WTC11 (cell line): ENCODE results near the gene DCD. TPM values are rescaled to one million over a fixed set of nuclear protein-coding genes. Genes with fewer than 3 reads are reported as not detected.

Experiments used
- ATAC-seq: fragments of 200-7000 bp; cut with Tn5 transposase; 2 replicates; pipeline ENCODE4 v1.10.0; 2021; ENCODE audit warnings: mild to moderate bottlenecking, moderate library complexity
- CTCF ChIA-PET: fragments of 300-600 bp; sonication (Branson Sonifier 250); formaldehyde crosslinking; loops from one replicate; lab custom pipeline; 2021; ENCODE audit warnings: antibody characterized with exemption; lab: Charles Lee
- POLR2A ChIA-PET: fragments of 350-600 bp; sonication (Branson Sonifier 250); formaldehyde crosslinking; loops from one replicate; lab custom pipeline; 2021; ENCODE audit warnings: antibody characterized with exemption; lab: Charles Lee
- DNase-seq: peaks from one replicate; pipeline ENCODE4 v3.0.0; 2021; ENCODE audit warnings: low spot score
- H3K27ac Mint-ChIP-seq: 2 replicates; pipeline ENCODE4 v1.8.0; 2021; ENCODE audit warnings: mixed read lengths
- H3K27me3 Mint-ChIP-seq: 2 replicates; pipeline ENCODE4 v1.8.0; 2021; ENCODE audit warnings: low read depth, mild to moderate bottlenecking, moderate library complexity, mixed read lengths
- H3K36me3 Mint-ChIP-seq: 2 replicates; pipeline ENCODE4 v1.8.0; 2021; ENCODE audit warnings: mixed read lengths
- H3K4me1 Mint-ChIP-seq: 2 replicates; pipeline ENCODE4 v1.8.0; 2022; ENCODE audit warnings: mixed read lengths
- H3K4me3 Mint-ChIP-seq: 2 replicates; pipeline ENCODE4 v1.8.0; 2021; ENCODE audit warnings: mild to moderate bottlenecking, moderate library complexity, mixed read lengths
- H3K9me3 Mint-ChIP-seq: 2 replicates; pipeline ENCODE4 v1.8.0; 2021; ENCODE audit warnings: mixed read lengths
- ATF3 ChIP-seq: sonication (generic); formaldehyde crosslinking; conservative IDR thresholded peaks from 2 replicates; pipeline ENCODE4 v1.8.1; 2022; ENCODE audit warnings: mild to moderate bottlenecking, missing genetic modification reagents
- CREB1 ChIP-seq: sonication (generic); formaldehyde crosslinking; IDR thresholded peaks from 2 replicates; pipeline ENCODE4 v1.8.0; 2023; ENCODE audit warnings: mild to moderate bottlenecking, missing genetic modification reagents
- CREM ChIP-seq: sonication (generic); formaldehyde crosslinking; IDR thresholded peaks from 2 replicates; pipeline ENCODE4 v1.8.1; 2022; ENCODE audit warnings: mild to moderate bottlenecking, missing genetic modification reagents, moderate library complexity
- EMX1 ChIP-seq: fragments of 250-450 bp; sonication (Bioruptor Pico); IDR thresholded peaks from 2 replicates; pipeline ENCODE4 v1.8.0; 2021; ENCODE audit warnings: mild to moderate bottlenecking
- ESRRA ChIP-seq: sonication (generic); formaldehyde crosslinking; IDR thresholded peaks from 2 replicates; pipeline ENCODE4 v1.8.1; 2022; ENCODE audit warnings: mild to moderate bottlenecking, missing genetic modification reagents, borderline replicate concordance
- JAZF1 ChIP-seq: fragments of 250-450 bp; sonication (Bioruptor Pico); IDR thresholded peaks from 2 replicates; pipeline ENCODE4 v1.9.0; 2021; ENCODE audit warnings: moderate library complexity, mild to moderate bottlenecking, inconsistent platforms
- MXD4 ChIP-seq: fragments of 250-450 bp; sonication (Bioruptor Pico); IDR thresholded peaks from 2 replicates; pipeline ENCODE4 v1.8.0; 2021; ENCODE audit warnings: mild to moderate bottlenecking, moderate library complexity, borderline replicate concordance
- NR1H2 ChIP-seq: sonication (generic); formaldehyde crosslinking; IDR thresholded peaks from 2 replicates; pipeline ENCODE4 v1.9.0; 2021; ENCODE audit warnings: mild to moderate bottlenecking, moderate library complexity, missing genetic modification reagents
- OVOL2 ChIP-seq: fragments of 250-450 bp; sonication (Bioruptor Pico); IDR thresholded peaks from 2 replicates; pipeline ENCODE4 v1.9.0; 2021; ENCODE audit warnings: mild to moderate bottlenecking, borderline replicate concordance
- SMAD3 ChIP-seq: sonication (generic); formaldehyde crosslinking; IDR thresholded peaks from 2 replicates; pipeline ENCODE4 v1.8.0; 2022; ENCODE audit warnings: missing genetic modification reagents, mild to moderate bottlenecking, borderline replicate concordance
- SOX15 ChIP-seq: fragments of 250-450 bp; sonication (Bioruptor Pico); IDR thresholded peaks from 2 replicates; pipeline ENCODE4 v1.9.0; 2021; ENCODE audit warnings: mild to moderate bottlenecking
- TEAD1 ChIP-seq: sonication (generic); formaldehyde crosslinking; IDR thresholded peaks from 2 replicates; pipeline ENCODE4 v1.8.0; 2022; ENCODE audit warnings: mild to moderate bottlenecking, missing genetic modification reagents
- TEAD4 ChIP-seq: sonication (generic); formaldehyde crosslinking; IDR thresholded peaks from 2 replicates; pipeline ENCODE4 v1.8.0; 2022; ENCODE audit warnings: mild to moderate bottlenecking, missing genetic modification reagents
- USF1 ChIP-seq: sonication (generic); formaldehyde crosslinking; IDR thresholded peaks from 2 replicates; pipeline ENCODE4 v1.8.0; 2022; ENCODE audit warnings: mild to moderate bottlenecking, missing genetic modification reagents
- USF2 ChIP-seq: sonication (generic); formaldehyde crosslinking; IDR thresholded peaks from 2 replicates; pipeline ENCODE4 v1.8.1; 2023; ENCODE audit warnings: mild to moderate bottlenecking, missing genetic modification reagents, moderate library complexity
- ZMAT4 ChIP-seq: fragments of 250-450 bp; sonication (Bioruptor Pico); IDR thresholded peaks from 2 replicates; pipeline ENCODE4 v1.9.0; 2021; ENCODE audit warnings: mild to moderate bottlenecking
- ZNF281 ChIP-seq: sonication (generic); formaldehyde crosslinking; IDR thresholded peaks from 2 replicates; pipeline ENCODE4 v1.8.0; 2023; ENCODE audit warnings: mild to moderate bottlenecking, missing genetic modification reagents
- ZNF317 ChIP-seq: sonication (generic); formaldehyde crosslinking; IDR thresholded peaks from 2 replicates; pipeline ENCODE4 v1.8.1; 2023; ENCODE audit warnings: low read depth, mild to moderate bottlenecking, moderate library complexity, missing genetic modification reagents, borderline replicate concordance
- ZNF532 ChIP-seq: fragments of 250-450 bp; sonication (Bioruptor Pico); IDR thresholded peaks from 2 replicates; pipeline ENCODE4 v1.9.0; 2021; ENCODE audit warnings: mild to moderate bottlenecking, borderline replicate concordance
- total RNA-seq: library from RNA; stranded (reverse); gene quantifications from 3 replicates; pipeline ENCODE4 v1.2.3, GENCODE V29; 2021

DCD gene
- total RNA-seq, 1 experiment from 2014 or later = not detected

GRCh38 chr12:54661048-54661447, 12.9 kb upstream of the DCD start:
- ChIA-PET CTCF (interaction anchor here (0.5 to 3.5 kb wide), 2 partner anchors 19 to 279 kb away, joined by 3 to 33 read pairs; no protein-coding TSS in a partner anchor), POLR2A (no interaction called here)
- Mint-ChIP-seq H3K9me3 (no peaks in the 10 kb centered on the region), H3K27ac (no peak overlapping the region), H3K4me3 (no peak overlapping the region), H3K36me3 (no peaks in the 10 kb centered on the region), H3K27me3 (peaks cover 15% of the 10 kb centered on the region), H3K4me1 (peaks cover 5% of the 10 kb centered on the region)
- ATAC-seq (no peak), DNase-seq (no peak)
- TF ChIP-seq TEAD1 (CRISPR knock-in tag) (no peak), ESRRA (no peak), ZNF317 (no peak), ZNF281 (CRISPR knock-in tag) (no peak), OVOL2 (CRISPR knock-in tag) (no peak), SMAD3 (CRISPR knock-in tag) (no peak), ZNF532 (no peak), NR1H2 (CRISPR knock-in tag) (no peak), ZMAT4 (CRISPR knock-in tag) (no peak), ATF3 (no peak), CREB1 (CRISPR knock-in tag) (no peak), USF1 (no peak), SOX15 (no peak)
- TF ChIP-seq, all 79 proteins: peak for 0

GRCh38 chr12:54660320-54660962, 12.3 kb upstream of the DCD start:
- POLR2A ChIA-PET = no interaction called here
- Mint-ChIP-seq H3K27me3 (peaks cover 15% of the 10 kb centered on the region), H3K27ac (no peak overlapping the region), H3K4me1 (peaks cover 5% of the 10 kb centered on the region), H3K9me3 (no peaks in the 10 kb centered on the region), H3K36me3 (no peaks in the 10 kb centered on the region), H3K4me3 (no peak overlapping the region)
- CTCF ChIA-PET = interaction anchor here (2.2 to 3.5 kb wide), 3 partner anchors 10 to 29 kb away, joined by 9 to 75 read pairs (median 33); no protein-coding TSS in a partner anchor
- DNase-seq (no peak), ATAC-seq (no peak)
- TF ChIP-seq TEAD4 (CRISPR knock-in tag) (no peak), MXD4 (no peak), JAZF1 (no peak), ZNF281 (CRISPR knock-in tag) (no peak), CREM (CRISPR knock-in tag) (no peak), USF2 (CRISPR knock-in tag) (no peak), EMX1 (CRISPR knock-in tag) (no peak)
